WTC11 (cell line): Measurements from ENCODE around the gene IDH3G.
"Not testable (repeated sequence)": the region's sequence is repeated elsewhere in the genome, so short reads cannot be mapped to it uniquely, and the experiment has no call there.

ENCODE experiments used
- CREB1 ChIP-seq: sonication (generic); formaldehyde crosslinking; IDR thresholded peaks from 2 replicates; pipeline ENCODE4 v1.8.0; 2023; ENCODE audit warnings: mild to moderate bottlenecking, missing genetic modification reagents
- ELF4 ChIP-seq: sonication (generic); formaldehyde crosslinking; IDR thresholded peaks from 2 replicates; pipeline ENCODE4 v1.8.1; 2022; ENCODE audit warnings: low read depth, mild to moderate bottlenecking, moderate library complexity, missing genetic modification reagents
- NFYB ChIP-seq: sonication (generic); formaldehyde crosslinking; conservative IDR thresholded peaks from 2 replicates; pipeline ENCODE4 v1.8.0; 2022; ENCODE audit warnings: low read depth, missing genetic modification reagents
- NR2C2 ChIP-seq: sonication (generic); formaldehyde crosslinking; IDR thresholded peaks from 2 replicates; pipeline ENCODE4 v1.8.0; 2022; ENCODE audit warnings: mild to moderate bottlenecking, missing genetic modification reagents
- SP1 ChIP-seq: sonication (generic); formaldehyde crosslinking; conservative IDR thresholded peaks from 2 replicates; pipeline ENCODE4 v1.8.1; 2022; ENCODE audit warnings: missing genetic modification reagents
- TEAD4 ChIP-seq: sonication (generic); formaldehyde crosslinking; IDR thresholded peaks from 2 replicates; pipeline ENCODE4 v1.8.0; 2022; ENCODE audit warnings: mild to moderate bottlenecking, missing genetic modification reagents
- ZNF232 ChIP-seq: sonication (generic); formaldehyde crosslinking; IDR thresholded peaks from 2 replicates; pipeline ENCODE4 v1.8.0; 2022; ENCODE audit warnings: mild to moderate bottlenecking, missing genetic modification reagents
- TF ChIP-seq, protein P1 (sequence below): sonication (generic); formaldehyde crosslinking; IDR thresholded peaks from 2 replicates; pipeline ENCODE4 v1.8.1; 2023; ENCODE audit warnings: mild to moderate bottlenecking, moderate library complexity, missing genetic modification reagents
- TF ChIP-seq, protein P2 (sequence below): sonication (generic); formaldehyde crosslinking; IDR thresholded peaks from 2 replicates; pipeline ENCODE4 v1.8.0; 2022; ENCODE audit warnings: mild to moderate bottlenecking, missing genetic modification reagents
- TF ChIP-seq, protein P3 (sequence below): fragments of 200-600 bp; IDR thresholded peaks from 2 replicates; pipeline ENCODE4 v1.8.0; 2022; ENCODE audit warnings: antibody characterized with exemption
- TF ChIP-seq, protein P4 (sequence below): sonication (generic); formaldehyde crosslinking; conservative IDR thresholded peaks from 2 replicates; pipeline ENCODE4 v1.8.1; 2022; ENCODE audit warnings: mild to moderate bottlenecking, missing genetic modification reagents
- TF ChIP-seq, protein P5 (sequence below): sonication (generic); formaldehyde crosslinking; IDR thresholded peaks from 2 replicates; pipeline ENCODE4 v1.8.1; 2022; ENCODE audit warnings: low read depth, missing genetic modification reagents, borderline replicate concordance
- TF ChIP-seq, protein P6 (sequence below): sonication (generic); formaldehyde crosslinking; IDR thresholded peaks from 2 replicates; pipeline ENCODE4 v1.8.0; 2022; ENCODE audit warnings: missing genetic modification reagents
- TF ChIP-seq, protein P7 (sequence below): sonication (generic); formaldehyde crosslinking; IDR thresholded peaks from 2 replicates; pipeline ENCODE4 v1.8.1; 2023; ENCODE audit warnings: mild to moderate bottlenecking, missing genetic modification reagents, moderate library complexity

DNA sequence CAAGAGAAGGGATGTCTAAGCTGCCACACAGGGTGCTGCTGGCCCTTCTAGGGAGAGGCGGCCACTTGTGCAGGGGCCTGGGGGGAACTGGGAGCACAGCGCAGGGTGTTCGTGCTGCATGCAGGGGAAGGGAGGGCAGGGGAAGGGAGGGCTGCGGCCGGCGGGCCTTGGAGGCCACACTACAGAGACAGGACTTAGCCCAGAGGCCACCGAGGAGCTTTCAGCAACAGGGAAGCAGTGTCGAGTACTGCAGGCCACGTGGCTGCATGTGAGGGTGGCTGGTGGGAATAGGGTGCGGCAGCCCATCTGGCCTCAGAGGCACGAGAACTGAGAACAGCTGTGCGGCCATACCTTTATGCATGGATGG, 49.1 kb downstream of the IDH3G start:
- TF ChIP-seq, protein P1, sequence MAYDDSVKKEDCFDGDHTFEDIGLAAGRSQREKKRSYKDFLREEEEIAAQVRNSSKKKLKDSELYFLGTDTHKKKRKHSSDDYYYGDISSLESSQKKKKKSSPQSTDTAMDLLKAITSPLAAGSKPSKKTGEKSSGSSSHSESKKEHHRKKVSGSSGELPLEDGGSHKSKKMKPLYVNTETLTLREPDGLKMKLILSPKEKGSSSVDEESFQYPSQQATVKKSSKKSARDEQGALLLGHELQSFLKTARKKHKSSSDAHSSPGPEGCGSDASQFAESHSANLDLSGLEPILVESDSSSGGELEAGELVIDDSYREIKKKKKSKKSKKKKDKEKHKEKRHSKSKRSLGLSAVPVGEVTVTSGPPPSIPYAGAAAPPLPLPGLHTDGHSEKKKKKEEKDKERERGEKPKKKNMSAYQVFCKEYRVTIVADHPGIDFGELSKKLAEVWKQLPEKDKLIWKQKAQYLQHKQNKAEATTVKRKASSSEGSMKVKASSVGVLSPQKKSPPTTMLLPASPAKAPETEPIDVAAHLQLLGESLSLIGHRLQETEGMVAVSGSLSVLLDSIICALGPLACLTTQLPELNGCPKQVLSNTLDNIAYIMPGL (CRISPR knock-in tag) = not testable (repeated sequence)
- TF ChIP-seq, protein P2, sequence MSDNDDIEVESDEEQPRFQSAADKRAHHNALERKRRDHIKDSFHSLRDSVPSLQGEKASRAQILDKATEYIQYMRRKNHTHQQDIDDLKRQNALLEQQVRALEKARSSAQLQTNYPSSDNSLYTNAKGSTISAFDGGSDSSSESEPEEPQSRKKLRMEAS (CRISPR knock-in tag) = not testable (repeated sequence)
- TF ChIP-seq, protein P3, sequence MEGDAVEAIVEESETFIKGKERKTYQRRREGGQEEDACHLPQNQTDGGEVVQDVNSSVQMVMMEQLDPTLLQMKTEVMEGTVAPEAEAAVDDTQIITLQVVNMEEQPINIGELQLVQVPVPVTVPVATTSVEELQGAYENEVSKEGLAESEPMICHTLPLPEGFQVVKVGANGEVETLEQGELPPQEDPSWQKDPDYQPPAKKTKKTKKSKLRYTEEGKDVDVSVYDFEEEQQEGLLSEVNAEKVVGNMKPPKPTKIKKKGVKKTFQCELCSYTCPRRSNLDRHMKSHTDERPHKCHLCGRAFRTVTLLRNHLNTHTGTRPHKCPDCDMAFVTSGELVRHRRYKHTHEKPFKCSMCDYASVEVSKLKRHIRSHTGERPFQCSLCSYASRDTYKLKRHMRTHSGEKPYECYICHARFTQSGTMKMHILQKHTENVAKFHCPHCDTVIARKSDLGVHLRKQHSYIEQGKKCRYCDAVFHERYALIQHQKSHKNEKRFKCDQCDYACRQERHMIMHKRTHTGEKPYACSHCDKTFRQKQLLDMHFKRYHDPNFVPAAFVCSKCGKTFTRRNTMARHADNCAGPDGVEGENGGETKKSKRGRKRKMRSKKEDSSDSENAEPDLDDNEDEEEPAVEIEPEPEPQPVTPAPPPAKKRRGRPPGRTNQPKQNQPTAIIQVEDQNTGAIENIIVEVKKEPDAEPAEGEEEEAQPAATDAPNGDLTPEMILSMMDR = not testable (repeated sequence)
- TF ChIP-seq, protein P4, sequence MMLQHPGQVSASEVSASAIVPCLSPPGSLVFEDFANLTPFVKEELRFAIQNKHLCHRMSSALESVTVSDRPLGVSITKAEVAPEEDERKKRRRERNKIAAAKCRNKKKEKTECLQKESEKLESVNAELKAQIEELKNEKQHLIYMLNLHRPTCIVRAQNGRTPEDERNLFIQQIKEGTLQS (CRISPR knock-in tag) = not testable (repeated sequence)
- TF ChIP-seq TEAD4 (CRISPR knock-in tag); NR2C2 (CRISPR knock-in tag); CREB1 (CRISPR knock-in tag); ELF4; SP1 (CRISPR knock-in tag); NFYB; ZNF232 (CRISPR knock-in tag): not testable (repeated sequence)
- TF ChIP-seq, protein P5, sequence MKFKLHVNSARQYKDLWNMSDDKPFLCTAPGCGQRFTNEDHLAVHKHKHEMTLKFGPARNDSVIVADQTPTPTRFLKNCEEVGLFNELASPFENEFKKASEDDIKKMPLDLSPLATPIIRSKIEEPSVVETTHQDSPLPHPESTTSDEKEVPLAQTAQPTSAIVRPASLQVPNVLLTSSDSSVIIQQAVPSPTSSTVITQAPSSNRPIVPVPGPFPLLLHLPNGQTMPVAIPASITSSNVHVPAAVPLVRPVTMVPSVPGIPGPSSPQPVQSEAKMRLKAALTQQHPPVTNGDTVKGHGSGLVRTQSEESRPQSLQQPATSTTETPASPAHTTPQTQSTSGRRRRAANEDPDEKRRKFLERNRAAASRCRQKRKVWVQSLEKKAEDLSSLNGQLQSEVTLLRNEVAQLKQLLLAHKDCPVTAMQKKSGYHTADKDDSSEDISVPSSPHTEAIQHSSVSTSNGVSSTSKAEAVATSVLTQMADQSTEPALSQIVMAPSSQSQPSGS = not testable (repeated sequence)
- TF ChIP-seq, protein P6, sequence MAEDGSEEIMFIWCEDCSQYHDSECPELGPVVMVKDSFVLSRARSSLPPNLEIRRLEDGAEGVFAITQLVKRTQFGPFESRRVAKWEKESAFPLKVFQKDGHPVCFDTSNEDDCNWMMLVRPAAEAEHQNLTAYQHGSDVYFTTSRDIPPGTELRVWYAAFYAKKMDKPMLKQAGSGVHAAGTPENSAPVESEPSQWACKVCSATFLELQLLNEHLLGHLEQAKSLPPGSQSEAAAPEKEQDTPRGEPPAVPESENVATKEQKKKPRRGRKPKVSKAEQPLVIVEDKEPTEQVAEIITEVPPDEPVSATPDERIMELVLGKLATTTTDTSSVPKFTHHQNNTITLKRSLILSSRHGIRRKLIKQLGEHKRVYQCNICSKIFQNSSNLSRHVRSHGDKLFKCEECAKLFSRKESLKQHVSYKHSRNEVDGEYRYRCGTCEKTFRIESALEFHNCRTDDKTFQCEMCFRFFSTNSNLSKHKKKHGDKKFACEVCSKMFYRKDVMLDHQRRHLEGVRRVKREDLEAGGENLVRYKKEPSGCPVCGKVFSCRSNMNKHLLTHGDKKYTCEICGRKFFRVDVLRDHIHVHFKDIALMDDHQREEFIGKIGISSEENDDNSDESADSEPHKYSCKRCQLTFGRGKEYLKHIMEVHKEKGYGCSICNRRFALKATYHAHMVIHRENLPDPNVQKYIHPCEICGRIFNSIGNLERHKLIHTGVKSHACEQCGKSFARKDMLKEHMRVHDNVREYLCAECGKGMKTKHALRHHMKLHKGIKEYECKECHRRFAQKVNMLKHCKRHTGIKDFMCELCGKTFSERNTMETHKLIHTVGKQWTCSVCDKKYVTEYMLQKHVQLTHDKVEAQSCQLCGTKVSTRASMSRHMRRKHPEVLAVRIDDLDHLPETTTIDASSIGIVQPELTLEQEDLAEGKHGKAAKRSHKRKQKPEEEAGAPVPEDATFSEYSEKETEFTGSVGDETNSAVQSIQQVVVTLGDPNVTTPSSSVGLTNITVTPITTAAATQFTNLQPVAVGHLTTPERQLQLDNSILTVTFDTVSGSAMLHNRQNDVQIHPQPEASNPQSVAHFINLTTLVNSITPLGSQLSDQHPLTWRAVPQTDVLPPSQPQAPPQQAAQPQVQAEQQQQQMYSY (CRISPR knock-in tag) = not testable (repeated sequence)
- TF ChIP-seq, protein P7, sequence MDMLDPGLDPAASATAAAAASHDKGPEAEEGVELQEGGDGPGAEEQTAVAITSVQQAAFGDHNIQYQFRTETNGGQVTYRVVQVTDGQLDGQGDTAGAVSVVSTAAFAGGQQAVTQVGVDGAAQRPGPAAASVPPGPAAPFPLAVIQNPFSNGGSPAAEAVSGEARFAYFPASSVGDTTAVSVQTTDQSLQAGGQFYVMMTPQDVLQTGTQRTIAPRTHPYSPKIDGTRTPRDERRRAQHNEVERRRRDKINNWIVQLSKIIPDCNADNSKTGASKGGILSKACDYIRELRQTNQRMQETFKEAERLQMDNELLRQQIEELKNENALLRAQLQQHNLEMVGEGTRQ (CRISPR knock-in tag) = not testable (repeated sequence)
